ENCODE measurements around the gene MRAS.

DNA sequence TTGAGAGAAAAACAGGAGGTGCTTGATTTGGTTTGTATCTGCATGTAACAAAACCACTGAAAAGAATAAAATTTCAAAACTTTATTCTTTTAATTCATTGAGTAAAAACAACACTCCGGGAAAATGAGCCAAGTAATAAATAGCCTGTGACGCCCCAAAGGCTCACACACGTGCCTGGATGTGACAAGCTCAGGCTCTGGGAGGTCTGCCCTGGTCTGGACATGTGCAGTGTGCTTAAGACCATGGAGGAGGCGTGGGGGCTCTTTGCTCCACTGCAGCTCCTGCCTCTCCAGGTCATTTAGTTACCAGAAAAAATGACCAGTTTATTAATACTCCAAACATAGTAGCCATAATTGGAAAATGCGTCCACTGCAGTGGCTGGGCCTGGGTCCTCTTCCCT lies 10.1 kb upstream of the MRAS start:
- TF ChIP-seq, protein P1, sequence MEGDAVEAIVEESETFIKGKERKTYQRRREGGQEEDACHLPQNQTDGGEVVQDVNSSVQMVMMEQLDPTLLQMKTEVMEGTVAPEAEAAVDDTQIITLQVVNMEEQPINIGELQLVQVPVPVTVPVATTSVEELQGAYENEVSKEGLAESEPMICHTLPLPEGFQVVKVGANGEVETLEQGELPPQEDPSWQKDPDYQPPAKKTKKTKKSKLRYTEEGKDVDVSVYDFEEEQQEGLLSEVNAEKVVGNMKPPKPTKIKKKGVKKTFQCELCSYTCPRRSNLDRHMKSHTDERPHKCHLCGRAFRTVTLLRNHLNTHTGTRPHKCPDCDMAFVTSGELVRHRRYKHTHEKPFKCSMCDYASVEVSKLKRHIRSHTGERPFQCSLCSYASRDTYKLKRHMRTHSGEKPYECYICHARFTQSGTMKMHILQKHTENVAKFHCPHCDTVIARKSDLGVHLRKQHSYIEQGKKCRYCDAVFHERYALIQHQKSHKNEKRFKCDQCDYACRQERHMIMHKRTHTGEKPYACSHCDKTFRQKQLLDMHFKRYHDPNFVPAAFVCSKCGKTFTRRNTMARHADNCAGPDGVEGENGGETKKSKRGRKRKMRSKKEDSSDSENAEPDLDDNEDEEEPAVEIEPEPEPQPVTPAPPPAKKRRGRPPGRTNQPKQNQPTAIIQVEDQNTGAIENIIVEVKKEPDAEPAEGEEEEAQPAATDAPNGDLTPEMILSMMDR (conservative IDR thresholded peaks at IDR 0.05; ENCODE audit: low read depth, low read length) = no peak
- no peak for TF ChIP-seq EZH2 (IDR thresholded peaks at IDR 0.05; ENCODE audit: borderline replicate concordance, low read depth, low read length, poor library complexity, severe bottlenecking)

Data from A673 (cell line).